ENCODE measurements around the gene LRRC46. TPM values are rescaled to one million over a fixed set of nuclear protein-coding genes. Genes with fewer than 3 reads are reported as not detected.

The LRRC46 gene
- total RNA-seq, 4 donors from 2014 or later = 0.18 TPM; not detected in 3

DNA sequence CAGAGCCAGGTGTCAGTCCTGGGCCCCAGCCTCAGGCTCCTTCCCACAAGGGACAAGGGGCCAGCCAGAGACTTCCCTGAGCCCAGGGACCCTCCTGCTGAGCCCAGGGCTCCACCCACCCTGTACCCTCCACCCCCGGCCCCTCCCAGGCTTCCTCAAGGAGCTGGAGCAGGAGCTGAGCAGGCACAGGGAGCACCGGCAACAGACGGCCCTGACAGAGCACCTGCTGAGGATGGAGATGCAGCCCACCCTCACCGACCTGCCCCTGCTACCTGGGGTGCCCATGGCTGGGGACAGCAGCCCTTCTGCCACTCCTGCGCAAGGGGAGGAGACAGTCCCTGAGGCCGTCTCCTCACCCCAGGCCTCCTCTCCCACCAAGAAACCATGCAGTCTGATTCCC lies 5.1 kb downstream of the LRRC46 start:
- WGBS, 2 donors = 50% methylated on average over 1 of the region's 6 CpGs; no CpG with 5 or more reads in 1 of the 2 donors
- H3K4me3 ChIP-seq = no peak overlapping the region
- H3K9me3 ChIP-seq = no peaks in the 10 kb centered on the region
- TF ChIP-seq, protein P1, sequence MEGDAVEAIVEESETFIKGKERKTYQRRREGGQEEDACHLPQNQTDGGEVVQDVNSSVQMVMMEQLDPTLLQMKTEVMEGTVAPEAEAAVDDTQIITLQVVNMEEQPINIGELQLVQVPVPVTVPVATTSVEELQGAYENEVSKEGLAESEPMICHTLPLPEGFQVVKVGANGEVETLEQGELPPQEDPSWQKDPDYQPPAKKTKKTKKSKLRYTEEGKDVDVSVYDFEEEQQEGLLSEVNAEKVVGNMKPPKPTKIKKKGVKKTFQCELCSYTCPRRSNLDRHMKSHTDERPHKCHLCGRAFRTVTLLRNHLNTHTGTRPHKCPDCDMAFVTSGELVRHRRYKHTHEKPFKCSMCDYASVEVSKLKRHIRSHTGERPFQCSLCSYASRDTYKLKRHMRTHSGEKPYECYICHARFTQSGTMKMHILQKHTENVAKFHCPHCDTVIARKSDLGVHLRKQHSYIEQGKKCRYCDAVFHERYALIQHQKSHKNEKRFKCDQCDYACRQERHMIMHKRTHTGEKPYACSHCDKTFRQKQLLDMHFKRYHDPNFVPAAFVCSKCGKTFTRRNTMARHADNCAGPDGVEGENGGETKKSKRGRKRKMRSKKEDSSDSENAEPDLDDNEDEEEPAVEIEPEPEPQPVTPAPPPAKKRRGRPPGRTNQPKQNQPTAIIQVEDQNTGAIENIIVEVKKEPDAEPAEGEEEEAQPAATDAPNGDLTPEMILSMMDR (IDR thresholded peaks at IDR 0.05) = no peak
- TF ChIP-seq POLR2A (IDR thresholded peaks at IDR 0.05) = no peak
- intact Hi-C loops (cut with DNase I) = no loop called here
- H3K27me3 ChIP-seq = no peaks in the 10 kb centered on the region
- no peak overlapping the region for H3K27ac ChIP-seq
- no peak for DNase-seq
- peaks cover 0 to 35% (median 0%) of the 10 kb centered on the region in 3 donors for H3K36me3 ChIP-seq
- peaks cover 9 to 38% (median 20%) of the 10 kb centered on the region in 3 donors for H3K4me1 ChIP-seq

DNA sequence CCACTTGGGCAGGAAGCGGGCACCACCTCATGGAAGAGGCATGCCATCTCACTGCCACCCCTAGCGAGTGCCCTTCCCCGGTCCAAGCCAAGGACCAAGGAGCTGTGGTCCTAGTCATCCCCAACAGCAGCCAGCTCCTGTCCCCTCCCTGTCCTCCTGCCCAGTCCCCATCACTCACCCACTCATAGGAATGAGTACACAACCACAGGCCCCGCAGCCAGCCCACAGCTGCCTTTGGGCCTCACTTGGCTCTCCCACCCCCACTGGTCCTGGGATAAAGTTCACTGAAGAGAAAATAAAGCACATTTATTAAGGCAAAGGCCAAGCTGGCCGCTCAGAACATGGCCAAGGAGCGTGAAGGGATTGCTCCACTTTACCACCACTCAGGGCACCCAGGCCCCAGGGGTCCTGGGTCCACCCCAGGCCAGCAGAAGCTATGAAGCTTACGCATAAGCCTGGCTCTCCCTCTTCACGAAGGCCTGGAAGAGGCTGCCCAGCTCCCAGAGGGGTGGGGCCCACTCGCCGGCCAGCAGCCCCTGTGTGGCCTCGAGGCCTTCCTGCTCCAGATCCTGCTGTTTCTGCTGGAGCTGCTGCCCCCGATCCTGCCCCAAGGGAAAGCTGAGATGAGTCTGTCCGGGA lies 6.0 kb downstream of the LRRC46 start:
- Histone ChIP-seq H3K9me3 (no peaks in the 10 kb centered on the region), H3K27me3 (no peaks in the 10 kb centered on the region), H3K4me1 (peaks cover 9 to 40% (median 18%) of the 10 kb centered on the region in 3 donors), H3K27ac (peak overlapping the region in 1 of 4 donors; percentile 19), H3K4me3 (no peak overlapping the region), H3K36me3 (peaks cover 0 to 35% (median 0%) of the 10 kb centered on the region in 3 donors)
- WGBS, 2 donors = 87 to 100% methylated on average over 3 to 6 of the region's 13 CpGs
- TF ChIP-seq, protein P1 (IDR thresholded peaks at IDR 0.05) = no peak
- no peak for TF ChIP-seq POLR2A (IDR thresholded peaks at IDR 0.05)
- no peak for DNase-seq
- intact Hi-C loops (cut with DNase I) = no loop called here

DNA sequence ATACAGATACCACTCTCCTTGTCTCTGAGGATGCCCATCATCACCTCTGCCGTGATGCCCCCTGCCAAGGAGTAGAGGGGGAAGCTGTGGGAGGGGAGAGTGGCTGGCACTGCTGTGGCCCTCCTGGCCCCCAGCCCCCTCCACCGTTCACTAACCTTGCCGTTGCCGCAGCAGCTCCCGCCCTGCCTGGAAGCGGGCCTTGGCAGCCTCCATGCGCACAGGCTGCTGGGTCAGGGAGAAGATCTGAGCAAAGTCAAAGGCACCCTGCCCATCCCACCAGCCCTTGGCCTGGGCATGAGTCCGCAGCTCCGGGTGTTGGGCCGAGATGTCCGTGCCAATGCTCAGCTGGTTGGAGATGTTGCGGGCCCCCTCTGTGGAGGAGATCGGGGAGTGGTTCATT lies 7.2 kb downstream of the LRRC46 start:
- Histone ChIP-seq H3K27me3 (no peaks in the 10 kb centered on the region), H3K4me1 (peaks cover 17 to 51% (median 24%) of the 10 kb centered on the region in 3 donors), H3K36me3 (peaks cover 0 to 35% (median 0%) of the 10 kb centered on the region in 3 donors), H3K9me3 (no peaks in the 10 kb centered on the region), H3K4me3 (no peak overlapping the region), H3K27ac (no peak overlapping the region)
- intact Hi-C loops (cut with DNase I) = no loop called here
- TF ChIP-seq POLR2A (IDR thresholded peaks at IDR 0.05) = no peak
- TF ChIP-seq, protein P1 (IDR thresholded peaks at IDR 0.05) = no peak
- no peak for DNase-seq
- 90 to 100% methylated on average over 1 to 2 of the region's 13 CpGs for WGBS, 2 donors

DNA sequence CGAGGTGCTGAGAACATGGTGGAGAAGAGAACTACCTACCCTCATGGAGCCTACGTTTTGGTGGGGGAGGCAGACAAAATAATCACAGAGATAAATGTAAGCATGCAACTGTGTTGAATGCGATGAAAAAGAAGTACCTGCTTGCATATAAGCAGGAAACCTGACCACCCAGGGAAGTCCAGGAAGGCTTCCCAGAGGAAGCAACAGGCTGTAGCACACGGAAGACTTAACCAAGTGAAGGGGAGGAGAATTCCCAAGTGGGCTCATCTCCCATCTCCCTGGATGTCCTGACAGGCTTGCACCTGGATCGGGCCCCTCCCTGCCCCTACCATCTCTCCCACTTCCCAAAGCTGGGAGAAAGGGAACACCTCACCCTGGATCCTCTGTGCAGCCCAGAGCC lies 7.6 kb downstream of the LRRC46 start:
- no peak overlapping the region for H3K27ac ChIP-seq
- H3K36me3 ChIP-seq = peaks cover 0 to 35% (median 0%) of the 10 kb centered on the region in 3 donors
- 85 to 89% methylated on average over 5 of the region's 5 CpGs for WGBS, 2 donors
- no peak overlapping the region for H3K4me3 ChIP-seq
- no peak for TF ChIP-seq POLR2A (IDR thresholded peaks at IDR 0.05)
- TF ChIP-seq, protein P1 (IDR thresholded peaks at IDR 0.05) = no peak
- intact Hi-C loops (cut with DNase I) = no loop called here
- H3K4me1 ChIP-seq = peaks cover 19 to 55% (median 24%) of the 10 kb centered on the region in 3 donors
- no peaks in the 10 kb centered on the region for H3K27me3 ChIP-seq
- no peaks in the 10 kb centered on the region for H3K9me3 ChIP-seq
- DNase-seq = no peak

DNA sequence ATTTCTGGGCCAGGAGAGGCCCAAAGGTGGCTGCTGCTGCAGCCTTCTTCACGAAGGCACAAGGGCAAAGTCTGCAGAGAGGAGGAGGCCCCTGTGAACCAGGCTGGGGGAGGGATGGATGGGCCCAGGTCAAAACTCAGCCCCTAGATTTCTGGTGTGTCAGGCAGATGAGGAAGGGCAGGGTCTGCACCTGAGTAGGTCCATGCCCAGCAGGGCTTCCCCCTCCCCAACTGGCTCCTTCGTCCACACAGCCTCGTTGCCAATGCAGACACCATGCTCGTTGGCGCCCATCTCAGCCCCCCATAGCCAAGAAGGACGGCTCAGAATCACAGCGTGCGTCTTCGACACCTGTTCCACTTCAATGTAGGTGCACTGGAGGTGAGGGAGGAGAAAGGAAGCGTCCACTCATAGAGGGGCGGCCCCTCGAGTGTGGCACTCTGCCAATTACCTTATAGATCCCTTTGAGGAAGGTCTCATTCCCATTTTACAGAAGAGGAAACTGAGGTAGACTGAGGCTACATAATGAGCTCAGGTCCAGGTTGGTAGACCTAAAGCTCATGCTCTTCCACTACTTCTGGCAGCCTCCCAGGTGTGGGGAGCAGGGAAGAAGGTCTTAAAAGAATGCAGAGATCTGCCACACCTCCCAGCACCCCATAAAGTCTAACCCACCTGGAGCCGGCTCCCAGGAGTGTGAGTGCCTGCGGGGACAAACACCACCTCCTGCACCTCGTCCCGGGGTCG lies 8.7 kb downstream of the LRRC46 start:
- Histone ChIP-seq H3K27me3 (peaks cover 0 to 9% (median 0%) of the 10 kb centered on the region in 4 donors), H3K27ac (peak overlapping the region; percentile 47 to 86 (median 82)), H3K9me3 (no peaks in the 10 kb centered on the region), H3K36me3 (peaks cover 0 to 35% (median 0%) of the 10 kb centered on the region in 3 donors), H3K4me1 (peaks cover 19 to 56% (median 24%) of the 10 kb centered on the region in 3 donors), H3K4me3 (peak overlapping the region; percentile 79 to 92 (median 90))
- DNase-seq = no peak
- intact Hi-C loops (cut with DNase I) = loop anchor here (2.0 kb wide), 1 partner anchor 51 kb away; no protein-coding TSS in a partner anchor
- 44 to 62% methylated on average over 7 to 10 of the region's 17 CpGs for WGBS, 2 donors
- TF ChIP-seq, protein P1 (IDR thresholded peaks at IDR 0.05) = no peak
- TF ChIP-seq POLR2A (IDR thresholded peaks at IDR 0.05) = no peak
